Esophagus (tissue), 2 donors: ENCODE results near the gene FDX2. TPM values are rescaled to one million over a fixed set of nuclear protein-coding genes. Genes with fewer than 3 reads are reported as not detected.

Experiments used
- H3K27ac ChIP-seq, 2 donors: one replicate each; pipeline ENCODE4 v1.5.1; 2013; ENCODE audit warnings: low read depth in 2 of 2, mild to moderate bottlenecking in 2 of 2, inconsistent platforms in 1 of 2, low read length in 1 of 2, moderate library complexity in 1 of 2
- H3K27me3 ChIP-seq, 2 donors: one replicate each; pipeline ENCODE4 v1.6.1; 2013; ENCODE audit warnings: low read length in 2 of 2, control low read depth in 1 of 2, mild to moderate bottlenecking in 1 of 2; ENCODE audit not compliant: insufficient read depth in 2 of 2, control insufficient read depth in 1 of 2
- H3K36me3 ChIP-seq, 2 donors: one replicate each; pipeline ENCODE4 v1.6.1; 2013; ENCODE audit warnings: low read length in 1 of 2; ENCODE audit not compliant: control insufficient read depth in 2 of 2, insufficient read depth in 2 of 2
- H3K4me1 ChIP-seq, 2 donors: one replicate each; pipeline ENCODE4 v1.6.1; 2013; ENCODE audit warnings: low read length in 1 of 2; ENCODE audit not compliant: control insufficient read depth in 2 of 2, insufficient read depth in 2 of 2
- H3K4me3 ChIP-seq, 2 donors: one replicate each; pipeline ENCODE4 v1.5.1; 2013; ENCODE audit warnings: low read length in 2 of 2, mild to moderate bottlenecking in 2 of 2, low read depth in 1 of 2, moderate library complexity in 1 of 2
- H3K9me3 ChIP-seq, 2 donors: one replicate each; pipeline ENCODE4 v1.6.1; 2013; ENCODE audit warnings: mild to moderate bottlenecking in 2 of 2, low read depth in 1 of 2, low read length in 1 of 2, moderate library complexity in 1 of 2; ENCODE audit not compliant: control insufficient read depth in 2 of 2, insufficient read depth in 1 of 2
- WGBS, 2 donors: extraction: QIAGEN DNeasy Blood & Tissue Kit; methylation state at CpG; one replicate each; pipeline ENCODE4 v1.1.7; 2013; 5-methylcytosine and 5-hydroxymethylcytosine counted together
- polyA plus RNA-seq, 2 donors: library from polyadenylated mRNA; stranded (reverse); fragments of 200-250 nt; gene quantifications; one replicate each; pipeline ENCODE4 v1.2.3, GENCODE V29; 2013
- donor health status: healthy with polysubstance abuse.
- donor health status: Bipolar disorder and iron deficiency.

Gene FDX2
- polyA plus RNA-seq, 2 donors = 18.3 to 18.5 TPM

DNA sequence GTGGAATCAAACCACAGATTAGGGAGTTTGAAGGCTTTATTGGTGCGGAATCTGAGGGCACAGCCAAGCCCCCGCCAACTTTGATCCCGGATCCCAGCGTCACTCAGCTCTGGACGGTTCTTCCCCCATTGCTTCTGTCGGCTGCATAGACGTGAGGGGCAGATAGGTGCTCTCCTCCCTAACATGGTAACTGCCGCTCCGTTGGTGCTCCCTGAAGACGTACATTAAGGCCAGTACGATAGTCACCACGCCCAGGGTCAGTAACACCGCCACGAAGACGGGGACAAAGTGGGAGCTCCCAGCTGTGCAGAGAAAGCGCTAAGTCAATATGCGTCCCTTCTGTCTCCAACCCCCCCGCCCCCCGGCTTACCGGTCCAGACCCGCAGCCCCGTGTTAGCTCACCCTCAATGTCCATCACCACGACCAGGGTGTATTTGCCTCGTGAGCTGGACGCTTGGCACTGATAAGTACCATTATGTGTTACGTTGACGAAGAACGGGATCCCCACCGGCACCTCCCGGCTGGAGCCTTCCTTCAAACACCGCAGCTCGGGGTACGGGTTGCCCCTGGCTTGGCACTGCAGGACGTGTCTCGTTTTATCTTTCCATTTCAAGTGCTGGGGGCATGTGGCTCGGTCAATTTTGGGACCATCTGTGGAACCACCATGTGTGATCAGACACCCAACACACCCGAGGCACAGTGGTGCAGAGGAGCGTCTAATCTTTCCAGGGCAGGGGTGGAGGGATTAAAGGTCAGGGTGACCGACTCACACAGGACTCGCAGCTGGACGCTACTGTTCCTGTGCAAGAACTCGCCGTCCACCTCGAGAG, 18.2 kb upstream of the FDX2 start:
- peak overlapping the region; percentile 79 to 92 for H3K27ac ChIP-seq
- 12 to 16% methylated on average over 44 of the region's 44 CpGs for WGBS, 2 donors
- H3K9me3 ChIP-seq = no peaks in the 10 kb centered on the region
- H3K36me3 ChIP-seq = peaks cover 0 to 7% of the 10 kb centered on the region in 2 donors
- no peaks in the 10 kb centered on the region for H3K27me3 ChIP-seq
- peak overlapping the region; percentile 78 to 95 for H3K4me3 ChIP-seq
- peaks cover 4 to 14% of the 10 kb centered on the region in 2 donors for H3K4me1 ChIP-seq

DNA sequence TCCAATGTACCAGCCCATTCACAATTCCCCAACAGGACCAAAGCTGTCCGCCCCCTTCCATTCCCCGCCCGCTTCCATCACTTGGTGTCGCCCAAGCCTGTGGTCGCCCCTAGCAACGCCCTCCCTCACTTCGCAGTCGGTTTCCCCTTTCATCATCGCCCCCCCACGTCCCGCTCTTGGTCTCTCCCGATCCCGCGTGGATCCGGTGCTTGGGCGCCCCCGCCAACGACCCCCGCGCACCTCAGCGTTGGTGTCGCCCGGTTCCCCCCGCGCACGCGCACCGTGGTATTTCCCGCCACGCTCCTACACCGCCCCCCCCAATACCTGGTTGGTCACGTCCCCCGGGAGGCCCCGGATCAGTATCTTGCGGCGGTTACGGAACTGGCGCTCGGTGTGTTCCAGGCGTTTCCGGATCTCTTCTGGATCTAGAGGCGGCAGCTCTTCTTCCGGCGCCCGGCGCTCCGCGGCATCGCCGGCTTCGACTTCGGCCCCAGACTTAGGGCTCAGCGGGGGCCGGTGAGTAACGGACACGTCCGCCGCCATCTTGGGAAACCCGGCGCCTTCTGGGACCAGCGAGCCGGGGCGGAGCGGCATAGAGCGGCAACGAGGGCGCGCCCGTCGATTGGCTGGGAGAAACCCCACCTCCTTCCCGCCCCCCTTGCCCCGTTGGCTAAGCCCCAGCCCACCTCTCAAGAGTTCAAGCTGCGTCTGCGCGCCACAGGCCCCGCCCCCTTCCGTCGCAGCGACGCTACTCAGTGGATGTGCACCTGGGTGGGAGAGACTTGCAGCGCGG, 17.3 kb upstream of the FDX2 start, which contains the start of gene RAVER1:
RAVER1 (minus strand) TSS at position 565 of the 793 bp plus-strand sequence; CDS start at position 543, 22 bp downstream.
- 1% methylated on average over 81 to 82 of the region's 82 CpGs for WGBS, 2 donors

GRCh38 chr19:10332158-10332964, 16.5 kb upstream of the FDX2 start:
- Histone ChIP-seq H3K36me3 (peaks cover 0 to 23% of the 10 kb centered on the region in 2 donors), H3K4me1 (peaks cover 4 to 14% of the 10 kb centered on the region in 2 donors), H3K27ac (peak overlapping the region; percentile 87 to 92), H3K9me3 (no peaks in the 10 kb centered on the region), H3K4me3 (peak overlapping the region; percentile 78 to 95), H3K27me3 (no peaks in the 10 kb centered on the region)
- WGBS, 2 donors = 24 to 31% methylated on average over 18 of the region's 18 CpGs

More for the DNA sequence above, 17.3 kb upstream of the FDX2 start, which contains the start of gene RAVER1:
- H3K4me1 ChIP-seq = peaks cover 4 to 14% of the 10 kb centered on the region in 2 donors
- H3K27me3 ChIP-seq = no peaks in the 10 kb centered on the region
- peak within 1 kb of the TSS; percentile 78 to 95 for H3K4me3 ChIP-seq
- H3K36me3 ChIP-seq = peaks cover 0 to 15% of the 10 kb centered on the region in 2 donors
- peak within 1 kb of the TSS; percentile 87 to 92 for H3K27ac ChIP-seq
- H3K9me3 ChIP-seq = no peaks in the 10 kb centered on the region

GRCh38 chr19:10329555-10329954, 13.7 kb upstream of the FDX2 start:
- no peaks in the 10 kb centered on the region for H3K9me3 ChIP-seq
- H3K4me3 ChIP-seq = no peak overlapping the region
- peaks cover 4 to 14% of the 10 kb centered on the region in 2 donors for H3K4me1 ChIP-seq
- no peaks in the 10 kb centered on the region for H3K27me3 ChIP-seq
- H3K27ac ChIP-seq = no peak overlapping the region
- 95% methylated on average over 13 of the region's 13 CpGs for WGBS, 2 donors
- H3K36me3 ChIP-seq = peaks cover 0 to 35% of the 10 kb centered on the region in 2 donors

DNA sequence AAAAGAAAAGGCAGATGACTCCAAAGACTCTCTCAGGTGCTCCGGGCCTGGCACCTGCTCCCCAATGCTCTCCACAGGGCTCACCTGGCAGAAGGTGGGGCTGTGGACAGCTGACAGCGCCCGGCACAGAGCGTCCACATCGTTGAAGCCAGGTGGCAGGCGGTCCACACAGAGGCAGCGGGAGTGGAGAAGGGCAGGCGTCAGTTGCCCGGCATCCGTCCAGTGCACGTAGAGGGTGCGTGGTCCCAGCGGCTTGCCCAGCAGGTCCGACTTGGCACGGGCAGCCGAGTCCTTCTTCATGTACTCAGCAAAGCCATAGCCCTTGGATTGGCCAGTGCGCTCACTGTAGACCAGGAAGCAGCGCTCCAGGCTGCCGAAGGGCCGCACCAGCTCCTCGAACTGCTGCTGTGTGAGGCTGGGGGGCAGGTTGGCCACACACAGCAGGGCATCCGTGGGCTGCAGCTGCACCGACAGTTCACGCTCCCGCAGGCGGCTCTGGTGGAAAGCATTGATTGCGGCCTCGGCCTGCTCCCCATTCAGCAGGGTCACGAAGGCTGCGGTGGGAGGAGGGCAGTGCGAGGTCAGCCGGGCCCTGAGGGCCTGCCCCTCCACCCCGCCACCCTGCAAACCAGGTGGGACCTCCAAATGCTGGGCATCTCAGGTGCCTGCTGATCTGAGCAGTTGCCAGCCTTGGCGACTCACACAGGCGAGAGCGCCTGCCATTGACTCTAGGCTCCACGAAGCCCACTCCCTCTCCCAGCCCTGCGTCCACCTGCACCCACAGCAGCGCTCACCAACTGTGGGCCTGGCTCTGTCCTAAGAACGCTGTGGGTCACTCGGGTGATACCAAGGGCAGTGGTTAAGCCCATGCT, 13.0 kb upstream of the FDX2 start:
- no peaks in the 10 kb centered on the region for H3K9me3 ChIP-seq
- H3K27me3 ChIP-seq = no peaks in the 10 kb centered on the region
- no peak overlapping the region for H3K4me3 ChIP-seq
- H3K4me1 ChIP-seq = peaks cover 4 to 7% of the 10 kb centered on the region in 2 donors
- peaks cover 0 to 38% of the 10 kb centered on the region in 2 donors for H3K36me3 ChIP-seq
- 95 to 97% methylated on average over 41 of the region's 41 CpGs for WGBS, 2 donors
- no peak overlapping the region for H3K27ac ChIP-seq

DNA sequence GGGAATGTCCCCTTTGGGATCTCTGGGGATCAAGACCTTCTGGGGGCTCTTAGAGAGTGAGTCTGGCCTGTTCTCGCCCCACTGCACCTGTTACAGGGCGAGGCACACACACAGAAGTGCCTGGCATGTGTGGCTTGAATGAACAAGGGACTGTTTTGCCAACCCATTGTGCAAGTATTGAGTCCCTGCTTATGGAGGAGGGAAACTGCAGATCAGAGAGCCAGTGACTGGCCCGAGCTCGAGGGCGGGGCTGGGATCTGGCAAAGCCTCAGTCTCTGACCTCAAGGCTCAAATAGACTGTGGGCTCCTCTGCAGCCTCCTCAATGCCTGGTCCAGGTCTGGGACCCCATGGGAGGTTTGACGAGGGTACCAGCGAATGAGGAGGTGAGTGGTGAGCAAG, 12.0 kb upstream of the FDX2 start:
- WGBS, 2 donors = 85 to 87% methylated on average over 6 to 7 of the region's 7 CpGs
- Histone ChIP-seq H3K27ac (no peak overlapping the region), H3K4me3 (no peak overlapping the region), H3K4me1 (peaks cover 4 to 6% of the 10 kb centered on the region in 2 donors), H3K9me3 (no peaks in the 10 kb centered on the region), H3K27me3 (no peaks in the 10 kb centered on the region), H3K36me3 (peaks cover under 1 to 45% of the 10 kb centered on the region in 2 donors)

DNA sequence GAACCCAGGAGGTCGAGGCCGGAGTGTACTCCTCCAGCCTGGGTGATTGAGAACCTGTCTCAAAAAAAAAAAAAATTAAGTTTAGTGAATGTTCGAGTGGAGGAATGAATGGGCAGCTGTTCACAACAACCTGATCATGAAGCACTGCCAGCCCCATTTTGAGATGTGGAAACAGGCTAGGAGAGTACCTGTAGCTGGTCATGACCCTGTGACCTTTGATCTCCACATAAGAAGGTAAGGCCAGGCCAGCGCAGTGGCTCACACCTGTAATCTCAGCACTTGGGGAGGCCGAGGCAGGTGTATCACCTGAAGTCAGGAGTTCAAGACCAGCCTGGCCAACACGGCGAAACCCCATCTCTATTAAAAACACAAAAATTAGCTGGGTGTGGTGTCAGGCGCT, 9.9 kb upstream of the FDX2 start:
- Histone ChIP-seq H3K27ac (no peak overlapping the region), H3K4me3 (no peak overlapping the region), H3K4me1 (no peaks in the 10 kb centered on the region), H3K9me3 (no peaks in the 10 kb centered on the region), H3K27me3 (no peaks in the 10 kb centered on the region), H3K36me3 (peaks cover 2 to 62% of the 10 kb centered on the region in 2 donors)
- 91 to 92% methylated on average over 8 of the region's 8 CpGs for WGBS, 2 donors

GRCh38 chr19:10321874-10322835, 6.3 kb upstream of the FDX2 start:
- no peak overlapping the region for H3K27ac ChIP-seq
- H3K4me3 ChIP-seq = no peak overlapping the region
- 90 to 93% methylated on average over 19 of the region's 19 CpGs for WGBS, 2 donors
- no peaks in the 10 kb centered on the region for H3K9me3 ChIP-seq
- no peaks in the 10 kb centered on the region for H3K4me1 ChIP-seq
- peaks cover 5 to 55% of the 10 kb centered on the region in 2 donors for H3K36me3 ChIP-seq
- H3K27me3 ChIP-seq = no peaks in the 10 kb centered on the region
